Transverse colon (tissue), 4 donors: Measurements from ENCODE around the gene C6orf62. TPM values are rescaled to one million over a fixed set of nuclear protein-coding genes. Genes with fewer than 3 reads are reported as not detected.

Source experiments
- DNase-seq: peaks from one replicate; pipeline ENCODE4 v3.0.0-alpha.2; 2019
- H3K27ac ChIP-seq, 4 donors: fragments of 200-600 bp; sonication (generic); 2 replicates each; pipeline ENCODE4 v1.5.1; 2016 to 2018; ENCODE audit warnings: inconsistent platforms in 4 of 4
- H3K27me3 ChIP-seq: fragments of 200-600 bp; sonication (generic); 2 replicates; pipeline ENCODE4 v1.5.1; 2017; ENCODE audit warnings: inconsistent platforms
- H3K36me3 ChIP-seq, 4 donors: fragments of 200-600 bp; sonication (generic); 2 replicates each; pipeline ENCODE4 v1.5.1; 2017 to 2019; ENCODE audit warnings: inconsistent platforms in 4 of 4
- H3K4me1 ChIP-seq, 4 donors: fragments of 200-600 bp; sonication (generic); 2 replicates each; pipeline ENCODE4 v1.5.1; 2017 to 2020; ENCODE audit warnings: inconsistent platforms in 4 of 4
- H3K4me3 ChIP-seq, 4 donors: fragments of 200-600 bp; sonication (generic); 1 replicate in 1 of 4; 2 replicates in 3 of 4; pipeline versions ENCODE4 v1.5.1 to v1.6.1; 2017 to 2019; ENCODE audit warnings: inconsistent platforms in 4 of 4
- H3K9me3 ChIP-seq, 2 donors: fragments of 200-600 bp; sonication (generic); 2 replicates each; pipeline ENCODE4 v1.5.1; 2017 to 2019; ENCODE audit warnings: inconsistent platforms in 2 of 2
- EP300 ChIP-seq: sonication (generic); formaldehyde crosslinking; IDR thresholded peaks from one replicate; pipeline ENCODE4 v1.6.1; 2017; ENCODE audit warnings: antibody characterized with exemption, low read depth
- POLR2A ChIP-seq: fragments of 450-650 bp; IDR thresholded peaks from one replicate; pipeline ENCODE4 v1.6.1; 2016; ENCODE audit warnings: antibody characterized with exemption, mild to moderate bottlenecking, moderate library complexity
- POLR2AphosphoS5 ChIP-seq, 3 donors: sonication (generic); formaldehyde crosslinking; IDR thresholded peaks; one replicate each; pipeline ENCODE4 v1.6.1; 2016; ENCODE audit warnings: antibody characterized with exemption in 3 of 3
- WGBS, 2 donors: methylation state at CpG; one replicate each; pipeline ENCODE4 v1.1.5; 2018; ENCODE audit warnings: low coverage in 1 of 2; 5-methylcytosine and 5-hydroxymethylcytosine counted together
- in situ Hi-C, 4 donors: fragments of 200-750 bp; cut with MboI; loops; one replicate each; pipeline versions ENCODE4 v1.15.0 to v1.15.1; 2017; ENCODE audit warnings: low sequenced_read_pairs in 3 of 4, low pct_ligation_motif_present in 1 of 4, low pct_unique_long_range_greater_than_20kb in 1 of 4
- intact Hi-C: fragments of 100-400 bp; cut with DNase I; formaldehyde crosslinking; loops from one replicate; pipeline ENCODE4 v1.15.1; 2023; ENCODE audit warnings: low total_unique reads
- total RNA-seq, 4 donors: library from RNA; depleted of rRNA; stranded (reverse); fragments of >200 nt; gene quantifications; one replicate each; pipeline ENCODE4 v1.1.0, GENCODE V29; 2016
- TF ChIP-seq, protein P1 (sequence below), 5 experiments: fragments of 200-600 bp in 3 of 5; fragments of 450-650 bp in 2 of 5; sonication (generic) in 3 of 5; IDR thresholded peaks; 1 replicate in 2 of 5; 2 replicates in 3 of 5; pipeline ENCODE4 v1.5.1; 2016 to 2017; ENCODE audit warnings: antibody characterized with exemption in 5 of 5, inconsistent platforms in 3 of 5, mild to moderate bottlenecking in 2 of 5, moderate library complexity in 1 of 5

The C6orf62 gene
- total RNA-seq, 4 donors from 2014 or later, result 29.9 to 64.3 (median 40.9) TPM

GRCh38 chr6:24692848-24693592 lies 25.9 kb downstream of the C6orf62 start:
- H3K4me1 ChIP-seq, result peaks cover 0 to 3% (median 0%) of the 10 kb centered on the region in 4 donors

GRCh38 chr6:24692415-24692814 lies 26.5 kb downstream of the C6orf62 start:
- Histone ChIP-seq H3K27me3 (no peaks in the 10 kb centered on the region), H3K4me1 (peaks cover 0 to 3% (median 0%) of the 10 kb centered on the region in 4 donors), H3K9me3 (no peaks in the 10 kb centered on the region), H3K4me3 (no peak overlapping the region), H3K36me3 (no peaks in the 10 kb centered on the region), H3K27ac (no peak overlapping the region)
- intact Hi-C loops, result no loop called here
- in situ Hi-C loops, result loop anchor here in 3 of 4 donors (5.0 to 25.0 kb wide), 4 partner anchors 110 to 255 kb away; no protein-coding TSS in a partner anchor
- no peak for DNase-seq
- 100% methylated on average over 3 of the region's 3 CpGs; no CpG with 5 or more reads in 1 of the 2 donors for WGBS, 2 donors
- TF ChIP-seq POLR2AphosphoS5 (IDR thresholded peaks at IDR 0.05) (no peak), EP300 (no peak), POLR2A (no peak)
- TF ChIP-seq, protein P1, sequence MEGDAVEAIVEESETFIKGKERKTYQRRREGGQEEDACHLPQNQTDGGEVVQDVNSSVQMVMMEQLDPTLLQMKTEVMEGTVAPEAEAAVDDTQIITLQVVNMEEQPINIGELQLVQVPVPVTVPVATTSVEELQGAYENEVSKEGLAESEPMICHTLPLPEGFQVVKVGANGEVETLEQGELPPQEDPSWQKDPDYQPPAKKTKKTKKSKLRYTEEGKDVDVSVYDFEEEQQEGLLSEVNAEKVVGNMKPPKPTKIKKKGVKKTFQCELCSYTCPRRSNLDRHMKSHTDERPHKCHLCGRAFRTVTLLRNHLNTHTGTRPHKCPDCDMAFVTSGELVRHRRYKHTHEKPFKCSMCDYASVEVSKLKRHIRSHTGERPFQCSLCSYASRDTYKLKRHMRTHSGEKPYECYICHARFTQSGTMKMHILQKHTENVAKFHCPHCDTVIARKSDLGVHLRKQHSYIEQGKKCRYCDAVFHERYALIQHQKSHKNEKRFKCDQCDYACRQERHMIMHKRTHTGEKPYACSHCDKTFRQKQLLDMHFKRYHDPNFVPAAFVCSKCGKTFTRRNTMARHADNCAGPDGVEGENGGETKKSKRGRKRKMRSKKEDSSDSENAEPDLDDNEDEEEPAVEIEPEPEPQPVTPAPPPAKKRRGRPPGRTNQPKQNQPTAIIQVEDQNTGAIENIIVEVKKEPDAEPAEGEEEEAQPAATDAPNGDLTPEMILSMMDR (IDR thresholded peaks at IDR 0.05), result no peak

More at GRCh38 chr6:24692848-24693592, 25.9 kb downstream of the C6orf62 start:
- no peak overlapping the region for H3K27ac ChIP-seq
- H3K36me3 ChIP-seq, result peaks cover 0 to 2% (median 0%) of the 10 kb centered on the region in 4 donors
- DNase-seq, result no peak
- H3K4me3 ChIP-seq, result no peak overlapping the region
- H3K9me3 ChIP-seq, result no peaks in the 10 kb centered on the region
- WGBS, 2 donors, result 84 to 100% methylated on average over 1 to 2 of the region's 2 CpGs
- intact Hi-C loops, result no loop called here
- TF ChIP-seq POLR2A (no peak), EP300 (no peak), POLR2AphosphoS5 (IDR thresholded peaks at IDR 0.05) (no peak)
- TF ChIP-seq, protein P1 (IDR thresholded peaks at IDR 0.05), result no peak
- in situ Hi-C loops, result loop anchor here in 3 of 4 donors (5.0 to 25.0 kb wide), 4 partner anchors 111 to 256 kb away; no protein-coding TSS in a partner anchor
- H3K27me3 ChIP-seq, result no peaks in the 10 kb centered on the region

DNA sequence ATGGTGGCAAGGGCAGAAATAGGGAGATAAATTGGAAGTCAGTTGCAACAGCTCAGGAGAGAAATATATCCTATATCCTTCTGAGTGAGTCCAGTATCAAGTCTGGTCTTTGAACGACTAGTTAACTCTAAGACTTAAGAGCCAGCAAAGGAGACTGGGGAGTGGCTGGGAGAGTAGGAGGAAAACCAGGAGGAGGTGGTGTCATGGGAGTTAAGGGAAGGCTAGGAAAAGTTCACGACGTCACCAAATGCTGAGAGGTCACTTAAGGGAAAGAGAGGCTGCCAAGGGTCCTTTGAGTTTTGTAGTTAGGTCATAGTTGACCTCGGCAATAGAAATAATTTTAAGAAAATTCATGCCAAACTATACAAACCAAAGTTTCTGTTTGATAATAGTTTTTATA lies 27.0 kb downstream of the C6orf62 start:
- no peaks in the 10 kb centered on the region for H3K36me3 ChIP-seq
- no peak for DNase-seq
- TF ChIP-seq POLR2A (no peak), POLR2AphosphoS5 (IDR thresholded peaks at IDR 0.05) (no peak), EP300 (no peak)
- TF ChIP-seq, protein P1 (IDR thresholded peaks at IDR 0.05), result no peak
- 70 to 72% methylated on average over 4 of the region's 4 CpGs for WGBS, 2 donors
- intact Hi-C loops (no loop called here), in situ Hi-C loops (loop anchor here in 3 of 4 donors (5.0 to 25.0 kb wide), 4 partner anchors 110 to 255 kb away; no protein-coding TSS in a partner anchor)
- H3K4me3 ChIP-seq, result no peak overlapping the region
- no peaks in the 10 kb centered on the region for H3K27me3 ChIP-seq
- H3K27ac ChIP-seq, result no peak overlapping the region
- peaks cover 0 to 3% (median 0%) of the 10 kb centered on the region in 4 donors for H3K4me1 ChIP-seq
- no peaks in the 10 kb centered on the region for H3K9me3 ChIP-seq

DNA sequence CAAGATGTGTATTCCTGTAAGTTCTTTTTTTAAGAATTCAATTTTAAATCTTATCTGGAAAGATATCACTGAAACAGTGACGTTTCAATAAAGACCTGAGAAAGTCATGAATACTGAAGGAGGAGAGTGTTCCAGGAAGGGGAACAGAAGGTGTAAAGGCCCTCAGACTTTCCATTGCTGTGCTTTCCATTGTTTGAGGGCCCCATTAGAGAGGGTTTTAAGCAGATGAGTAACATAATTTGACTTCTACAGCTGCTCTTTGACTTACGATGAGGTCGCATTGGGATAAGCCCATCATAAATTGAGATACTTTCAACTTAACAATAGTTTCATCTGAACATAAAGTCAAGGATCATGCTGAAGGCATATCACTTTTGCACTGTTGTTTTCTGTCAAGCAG lies 27.4 kb downstream of the C6orf62 start:
- no peak for DNase-seq
- intact Hi-C loops (no loop called here), in situ Hi-C loops (loop anchor here in 3 of 4 donors (5.0 to 25.0 kb wide), 4 partner anchors 109 to 254 kb away; no protein-coding TSS in a partner anchor)
- 88 to 96% methylated on average over 3 of the region's 3 CpGs for WGBS, 2 donors
- Histone ChIP-seq H3K27ac (no peak overlapping the region), H3K27me3 (no peaks in the 10 kb centered on the region), H3K4me3 (no peak overlapping the region), H3K9me3 (no peaks in the 10 kb centered on the region), H3K4me1 (peaks cover 0 to 3% (median 0%) of the 10 kb centered on the region in 4 donors), H3K36me3 (no peaks in the 10 kb centered on the region)
- no peak for TF ChIP-seq POLR2A
- TF ChIP-seq POLR2AphosphoS5 (IDR thresholded peaks at IDR 0.05), result no peak
- TF ChIP-seq, protein P1 (IDR thresholded peaks at IDR 0.05), result no peak
- TF ChIP-seq EP300, result no peak
